HEK293T (cell line): Measurements from ENCODE around the gene TNFAIP8L1.

Source experiments
- ARNT ChIP-seq: fragments of 450-650 bp; IDR thresholded peaks from 2 replicates; pipeline ENCODE4 v1.6.1; 2017; ENCODE audit warnings: mild to moderate bottlenecking
- BHLHE40 ChIP-seq: fragments of 450-650 bp; IDR thresholded peaks from 2 replicates; pipeline ENCODE4 v1.6.1; 2016; ENCODE audit warnings: mild to moderate bottlenecking, moderate library complexity, borderline replicate concordance
- FOXA1 ChIP-seq: fragments of 450-650 bp; IDR thresholded peaks from 2 replicates; pipeline ENCODE4 v1.6.1; 2016; ENCODE audit warnings: mild to moderate bottlenecking
- SUZ12 ChIP-seq: fragments of 450-650 bp; IDR thresholded peaks from 2 replicates; pipeline ENCODE4 v1.6.1; 2016; ENCODE audit warnings: mild to moderate bottlenecking
- ZNF384 ChIP-seq: fragments of 450-650 bp; IDR thresholded peaks from 2 replicates; pipeline ENCODE4 v1.6.1; 2016

GRCh38 chr19:4654437-4655361 is 15.4 kb downstream of the TNFAIP8L1 start:
- no peak for TF ChIP-seq BHLHE40
- TF ChIP-seq SUZ12, result no peak
- no peak for TF ChIP-seq FOXA1
- no peak for TF ChIP-seq ZNF384
- TF ChIP-seq ARNT, result no peak
